Retinal pigment epithelial cell (primary cell): Measurements from ENCODE around the gene HCN4.

Source experiments
- DNase-seq: peaks from one replicate; pipeline ENCODE4 v3.0.0-alpha.2; 2010; ENCODE audit warnings: low read depth
- H3K4me3 ChIP-seq: 2 replicates; pipeline ENCODE4 v1.5.1; 2011; ENCODE audit warnings: mild to moderate bottlenecking, low read length, control low read depth, moderate library complexity
- TF ChIP-seq, protein P1 (sequence below): conservative IDR thresholded peaks from 2 replicates; pipeline ENCODE4 v1.5.1; 2011; ENCODE audit warnings: low read depth, low read length, control low read depth, inconsistent platforms

The HCN4 gene

DNA sequence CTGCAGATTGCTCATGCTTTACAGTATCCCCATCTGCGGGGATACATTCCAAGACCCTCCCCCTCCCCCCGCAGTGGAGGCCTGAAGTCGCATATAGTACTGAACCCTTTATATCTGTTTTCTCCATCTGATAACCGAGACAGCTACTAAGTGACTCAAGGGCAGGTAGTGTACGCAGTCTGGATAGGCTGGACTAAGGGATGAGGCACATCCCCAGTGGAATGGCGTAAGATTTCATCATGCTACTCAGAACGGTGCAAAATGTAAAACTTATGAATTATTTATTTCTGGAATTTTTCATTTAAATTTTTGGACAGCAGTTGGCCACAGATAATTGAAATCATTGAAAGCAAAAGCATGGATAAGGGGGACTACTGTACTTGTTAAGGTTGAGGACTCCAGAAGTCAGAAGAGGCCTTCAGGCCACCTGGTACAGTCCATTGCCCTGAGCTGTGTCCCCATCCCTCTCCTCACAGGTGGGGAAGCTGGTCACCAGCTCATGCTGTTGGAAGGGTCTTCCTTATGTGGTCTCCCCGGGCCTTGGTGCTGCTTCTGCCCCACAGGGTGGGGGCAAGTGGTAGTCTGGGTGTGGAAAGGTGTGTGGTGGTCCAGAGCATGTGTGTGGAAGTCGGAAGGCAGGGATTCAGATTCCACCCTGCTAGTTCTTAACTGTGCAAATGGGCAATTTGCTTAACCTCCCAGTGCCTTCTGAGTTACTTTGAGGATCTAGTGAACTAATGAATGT lies 72.0 kb downstream of the HCN4 start:
- DNase-seq, result no peak
- TF ChIP-seq, protein P1, sequence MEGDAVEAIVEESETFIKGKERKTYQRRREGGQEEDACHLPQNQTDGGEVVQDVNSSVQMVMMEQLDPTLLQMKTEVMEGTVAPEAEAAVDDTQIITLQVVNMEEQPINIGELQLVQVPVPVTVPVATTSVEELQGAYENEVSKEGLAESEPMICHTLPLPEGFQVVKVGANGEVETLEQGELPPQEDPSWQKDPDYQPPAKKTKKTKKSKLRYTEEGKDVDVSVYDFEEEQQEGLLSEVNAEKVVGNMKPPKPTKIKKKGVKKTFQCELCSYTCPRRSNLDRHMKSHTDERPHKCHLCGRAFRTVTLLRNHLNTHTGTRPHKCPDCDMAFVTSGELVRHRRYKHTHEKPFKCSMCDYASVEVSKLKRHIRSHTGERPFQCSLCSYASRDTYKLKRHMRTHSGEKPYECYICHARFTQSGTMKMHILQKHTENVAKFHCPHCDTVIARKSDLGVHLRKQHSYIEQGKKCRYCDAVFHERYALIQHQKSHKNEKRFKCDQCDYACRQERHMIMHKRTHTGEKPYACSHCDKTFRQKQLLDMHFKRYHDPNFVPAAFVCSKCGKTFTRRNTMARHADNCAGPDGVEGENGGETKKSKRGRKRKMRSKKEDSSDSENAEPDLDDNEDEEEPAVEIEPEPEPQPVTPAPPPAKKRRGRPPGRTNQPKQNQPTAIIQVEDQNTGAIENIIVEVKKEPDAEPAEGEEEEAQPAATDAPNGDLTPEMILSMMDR, result no peak
- H3K4me3 ChIP-seq, result no peak overlapping the region

DNA sequence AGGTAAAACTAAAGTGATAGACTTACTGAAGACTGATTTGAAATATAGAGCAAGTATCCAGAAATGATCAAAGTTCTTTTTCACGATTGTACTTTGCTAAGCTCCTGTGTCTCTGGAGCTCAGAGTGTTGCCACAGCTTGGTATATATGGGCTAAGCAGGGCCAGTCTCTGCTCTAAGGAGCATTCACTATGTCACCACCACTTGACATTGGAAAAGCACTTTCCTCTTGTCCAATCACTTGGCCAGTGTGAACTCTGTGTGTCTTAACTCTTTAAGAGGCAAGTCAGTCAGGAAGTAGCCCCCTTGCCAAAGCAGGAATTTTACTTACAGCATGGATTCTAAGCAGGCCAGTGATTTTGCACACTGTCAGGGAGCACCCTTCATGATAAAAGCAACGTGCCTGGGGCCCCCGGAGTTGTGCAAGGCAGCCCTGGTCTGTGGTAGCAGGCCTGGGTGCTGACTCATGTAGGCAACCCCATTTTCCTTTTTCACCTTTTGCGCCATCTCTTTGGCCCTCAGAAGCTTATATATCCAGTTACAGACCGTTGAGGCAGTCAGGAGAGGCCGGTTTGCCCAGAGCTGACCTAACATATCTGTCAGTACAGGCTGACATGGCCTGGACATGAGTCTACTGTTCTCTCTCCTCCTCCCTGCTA lies 73.0 kb downstream of the HCN4 start:
- TF ChIP-seq, protein P1, result no peak
- no peak for DNase-seq
- no peak overlapping the region for H3K4me3 ChIP-seq

DNA sequence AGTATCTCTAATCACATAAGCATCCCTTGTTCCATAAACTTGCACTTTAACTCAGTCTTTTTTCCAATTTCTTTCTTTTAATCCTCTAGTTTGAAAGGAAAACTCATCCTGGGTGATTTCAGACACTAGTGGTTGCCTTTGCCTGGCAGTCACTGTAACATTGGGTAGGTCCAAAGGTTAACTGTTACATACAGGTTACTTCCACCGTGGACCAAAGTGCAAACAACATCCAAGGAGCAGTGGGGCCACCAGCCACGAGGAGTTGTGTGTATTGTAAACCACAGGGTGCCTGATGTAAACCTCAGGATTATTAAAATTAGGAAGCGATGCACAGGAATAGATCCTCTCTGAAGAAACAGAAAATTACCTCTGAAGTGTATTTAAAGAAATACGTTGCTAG lies 75.0 kb downstream of the HCN4 start:
- TF ChIP-seq, protein P1, result no peak
- no peak overlapping the region for H3K4me3 ChIP-seq
- DNase-seq, result no peak

DNA sequence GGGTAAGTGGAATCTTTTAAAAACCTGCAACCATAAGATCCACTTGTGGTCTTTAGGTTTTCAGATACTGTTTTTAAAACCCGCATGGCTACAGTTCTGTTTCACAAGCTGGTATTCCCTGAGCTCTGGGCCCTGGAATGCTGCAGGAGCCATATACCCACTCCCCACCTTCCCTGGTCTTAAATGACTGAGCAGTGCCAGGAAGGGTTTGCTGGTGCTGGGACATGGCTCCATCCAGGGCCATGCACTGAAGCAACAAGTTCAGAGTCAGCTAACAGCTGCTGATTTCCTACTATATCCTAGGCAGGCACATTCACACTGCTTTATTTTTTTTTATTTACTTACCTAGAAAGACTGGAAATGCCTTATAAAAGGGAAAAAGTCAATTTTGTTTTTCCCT lies 77.3 kb downstream of the HCN4 start:
- TF ChIP-seq, protein P1, result no peak
- no peak overlapping the region for H3K4me3 ChIP-seq
- no peak for DNase-seq

DNA sequence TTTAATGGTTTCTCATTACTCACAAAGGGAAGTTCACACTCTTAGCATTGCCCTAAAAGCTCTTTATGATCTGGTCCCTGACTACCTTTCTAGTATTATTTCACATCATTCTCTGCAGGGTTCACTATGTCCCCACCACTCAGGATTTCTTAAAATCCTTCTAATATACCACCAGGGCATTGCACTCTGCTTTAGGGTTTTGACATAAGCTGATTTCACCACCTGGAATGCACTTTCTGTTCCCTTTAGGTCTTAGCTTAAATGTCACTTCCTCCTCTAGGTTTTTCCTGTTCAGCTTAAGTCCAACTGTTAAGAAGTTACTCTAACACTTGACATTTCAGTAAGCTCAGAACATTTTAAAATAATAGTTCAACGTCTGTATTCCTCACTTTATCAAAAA lies 81.7 kb downstream of the HCN4 start:
- no peak for DNase-seq
- TF ChIP-seq, protein P1, result no peak
- H3K4me3 ChIP-seq, result no peak overlapping the region

DNA sequence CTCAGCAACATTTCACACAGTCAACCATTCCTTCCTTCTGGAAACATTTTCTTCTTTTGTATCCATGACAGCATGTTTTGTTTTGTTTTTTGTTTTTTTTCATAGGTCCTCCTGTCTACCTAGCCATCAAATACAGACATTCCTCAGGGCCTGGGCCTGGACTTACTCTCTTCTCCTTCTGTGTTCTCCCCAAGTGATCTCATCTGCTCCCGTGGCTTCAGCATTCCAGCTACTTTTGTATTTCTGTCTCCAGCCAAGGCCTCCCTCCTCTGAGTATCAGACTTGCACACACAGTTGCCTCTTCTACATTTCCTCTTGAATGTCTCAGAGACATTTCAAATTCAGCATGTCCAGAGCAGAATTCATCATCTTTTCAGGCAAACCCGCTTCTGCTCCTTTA lies 82.4 kb downstream of the HCN4 start:
- no peak overlapping the region for H3K4me3 ChIP-seq
- no peak for DNase-seq
- TF ChIP-seq, protein P1, result no peak
